Osteoblast (primary cell): ENCODE data around the gene TGM1. TPM values are rescaled to one million over a fixed set of nuclear protein-coding genes. Genes with fewer than 3 reads are reported as not detected.

Experiments
- DNase-seq: peaks from one replicate; pipeline ENCODE4 v3.0.0; 2011; ENCODE audit warnings: low spot score, mixed read lengths; ENCODE audit not compliant: insufficient read length; ENCODE audit errors: missing footprints
- H2AFZ ChIP-seq: 2 replicates; pipeline ENCODE4 v1.6.0; 2011; ENCODE audit warnings: mild to moderate bottlenecking, low read length
- H3K27ac ChIP-seq: 2 replicates; pipeline ENCODE4 v1.5.1; 2011; ENCODE audit warnings: mild to moderate bottlenecking, low read depth, low read length, moderate library complexity
- H3K27me3 ChIP-seq: 2 replicates; pipeline ENCODE4 v1.6.0; 2012; ENCODE audit warnings: mild to moderate bottlenecking, control low read depth, inconsistent platforms, low read length, moderate library complexity; ENCODE audit not compliant: insufficient read depth
- H3K36me3 ChIP-seq: 2 replicates; pipeline ENCODE4 v1.5.1; 2011; ENCODE audit warnings: mild to moderate bottlenecking, low read length, control low read depth, moderate library complexity; ENCODE audit not compliant: insufficient read depth
- H3K4me1 ChIP-seq: 2 replicates; pipeline ENCODE4 v1.5.1; 2011; ENCODE audit warnings: mild to moderate bottlenecking, low read length, control low read depth, moderate library complexity; ENCODE audit not compliant: insufficient read depth
- H3K4me2 ChIP-seq: 2 replicates; pipeline ENCODE4 v1.6.0; 2011; ENCODE audit warnings: mild to moderate bottlenecking, low read length; ENCODE audit not compliant: insufficient read depth
- H3K4me3 ChIP-seq: fragments of 200-600 bp; sonication (generic); 3 replicates; pipeline ENCODE4 v1.5.1; 2012; ENCODE audit warnings: mild to moderate bottlenecking, low read length, inconsistent platforms; ENCODE audit not compliant: insufficient read depth
- H3K79me2 ChIP-seq: 2 replicates; pipeline ENCODE4 v1.6.0; 2012; ENCODE audit warnings: mild to moderate bottlenecking, low read length, control low read depth, inconsistent platforms; ENCODE audit not compliant: insufficient read depth
- H3K9me3 ChIP-seq: 2 replicates; pipeline ENCODE4 v1.5.1; 2011; ENCODE audit warnings: low read depth, low read length, control low read depth
- H4K20me1 ChIP-seq: 2 replicates; pipeline ENCODE4 v1.6.0; 2012; ENCODE audit warnings: mild to moderate bottlenecking, low read length, control low read depth; ENCODE audit not compliant: insufficient read depth
- CTCF ChIP-seq: IDR thresholded peaks from 2 replicates; pipeline ENCODE4 v1.5.1; 2011; ENCODE audit warnings: mild to moderate bottlenecking, low read depth, low read length, moderate library complexity; ENCODE audit errors: extremely low read depth
- total RNA-seq: library from RNA; depleted of rRNA; stranded (reverse); fragments of >200 nt; gene quantifications from 2 replicates; pipeline ENCODE4 v1.2.3, GENCODE V29; 2012

TGM1 gene
- total RNA-seq, 1 donor: 0.36 TPM

DNA sequence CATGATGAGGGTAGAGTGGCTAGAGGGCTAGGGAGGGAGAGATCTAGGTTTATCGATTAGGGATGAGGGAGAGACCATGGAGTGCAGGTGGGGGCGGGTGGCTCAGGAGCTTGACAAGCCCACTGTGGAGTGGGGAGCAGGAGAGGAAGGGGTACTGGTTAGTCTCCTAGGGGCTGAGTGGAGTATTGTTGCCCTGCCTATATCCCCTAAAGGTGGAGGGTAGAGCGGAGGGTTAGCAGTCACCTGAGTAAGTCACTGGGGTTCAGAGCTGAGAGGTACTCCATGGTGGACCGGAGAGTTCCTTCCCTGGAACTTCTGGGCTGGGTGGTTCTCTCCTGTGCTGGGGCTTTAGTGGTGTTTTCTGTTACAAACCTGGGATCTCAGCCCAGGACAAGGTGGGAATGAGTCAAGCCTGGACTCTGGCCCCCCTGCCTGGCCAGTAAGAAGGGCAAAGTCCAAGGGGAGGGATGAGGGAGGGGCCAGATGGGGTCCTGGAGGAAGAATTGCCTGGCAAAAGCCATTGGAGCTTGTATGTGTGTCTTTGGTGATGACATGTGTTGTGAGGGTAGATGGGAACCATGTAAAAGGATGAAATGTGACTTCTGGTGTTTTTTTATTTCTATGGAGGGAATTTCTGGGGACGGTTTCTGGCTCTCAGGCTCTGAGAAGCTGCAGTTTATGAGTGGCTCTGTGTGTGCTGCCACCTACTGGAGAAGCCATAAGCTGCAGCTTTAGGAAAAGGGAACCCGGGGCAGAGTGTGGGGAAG lies 44.8 kb upstream of the TGM1 start, which contains the start of gene CIDEB:
TSS of gene CIDEB (minus strand) at position 403 of the 767 bp plus-strand sequence. CDS start at position 284, 119 bp downstream.
- H3K4me2 ChIP-seq: no peak within 1 kb of the TSS
- peak; percentile 97 for DNase-seq
- TF ChIP-seq CTCF: peak; percentile 99
- peaks cover 32% of the 10 kb centered on the region for H3K36me3 ChIP-seq
- H3K4me1 ChIP-seq: peaks cover 15% of the 10 kb centered on the region
- H3K79me2 ChIP-seq: no peaks in the 10 kb centered on the region
- H4K20me1 ChIP-seq: no peaks in the 10 kb centered on the region
- no peak within 1 kb of the TSS for H3K27ac ChIP-seq
- H3K9me3 ChIP-seq: no peaks in the 10 kb centered on the region
- H3K4me3 ChIP-seq: no peak within 1 kb of the TSS
- no peak within 1 kb of the TSS for H2AFZ ChIP-seq
- no peaks in the 10 kb centered on the region for H3K27me3 ChIP-seq

DNA sequence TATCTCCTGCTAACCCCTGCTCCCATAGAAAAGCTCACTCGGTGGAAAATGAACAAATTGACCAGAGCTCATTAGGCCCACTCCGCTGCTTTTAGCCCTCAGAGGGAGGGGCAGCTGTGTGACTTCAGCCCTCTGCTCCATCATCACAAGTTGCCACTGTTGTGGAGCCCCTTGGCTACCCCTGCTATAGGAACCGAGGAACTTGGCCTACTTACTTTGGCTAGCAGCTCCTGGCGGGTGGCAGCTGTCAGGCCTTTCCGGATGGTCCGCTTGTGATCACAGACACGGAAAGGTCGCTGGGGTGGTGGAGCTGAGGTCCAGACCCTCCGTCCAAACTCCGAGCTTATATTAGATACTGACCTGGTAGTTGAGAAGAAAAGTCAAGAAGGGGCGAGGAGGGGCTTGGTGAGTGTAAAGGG lies 44.2 kb upstream of the TGM1 start:
- no peak overlapping the region for H3K4me3 ChIP-seq
- H3K9me3 ChIP-seq: no peaks in the 10 kb centered on the region
- no peak for TF ChIP-seq CTCF
- H3K4me1 ChIP-seq: peaks cover 15% of the 10 kb centered on the region
- H3K27me3 ChIP-seq: no peaks in the 10 kb centered on the region
- H3K27ac ChIP-seq: no peak overlapping the region
- peaks cover 38% of the 10 kb centered on the region for H3K36me3 ChIP-seq
- no peak for DNase-seq
- H2AFZ ChIP-seq: no peak overlapping the region
- no peak overlapping the region for H3K4me2 ChIP-seq
- H4K20me1 ChIP-seq: no peaks in the 10 kb centered on the region
- no peaks in the 10 kb centered on the region for H3K79me2 ChIP-seq

DNA sequence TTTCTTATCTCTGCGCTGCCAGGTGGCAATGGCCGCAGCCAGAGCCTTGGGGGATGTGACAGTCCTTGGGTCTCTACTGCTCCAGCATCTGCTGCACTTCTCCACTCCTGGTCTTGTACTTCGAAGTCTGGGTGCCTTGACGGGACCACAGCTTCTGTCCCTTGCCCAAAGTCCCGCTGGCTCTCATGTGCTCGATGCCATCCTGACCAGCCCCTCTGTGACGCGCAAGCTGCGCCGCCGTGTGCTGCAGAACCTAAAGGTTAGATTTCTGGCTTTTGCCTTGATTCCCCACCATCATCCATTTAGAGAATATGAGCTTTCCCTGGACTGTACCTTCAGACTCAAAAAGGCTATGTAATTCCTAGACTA lies 41.0 kb upstream of the TGM1 start:
- no peak for DNase-seq
- Histone ChIP-seq H3K27me3 (no peaks in the 10 kb centered on the region), H3K27ac (no peak overlapping the region), H3K79me2 (peaks cover 18% of the 10 kb centered on the region), H3K36me3 (peaks cover 46% of the 10 kb centered on the region), H4K20me1 (peaks cover 2% of the 10 kb centered on the region), H2AFZ (no peak overlapping the region), H3K9me3 (no peaks in the 10 kb centered on the region), H3K4me1 (peaks cover 13% of the 10 kb centered on the region), H3K4me2 (no peak overlapping the region), H3K4me3 (no peak overlapping the region)
- TF ChIP-seq CTCF: no peak

DNA sequence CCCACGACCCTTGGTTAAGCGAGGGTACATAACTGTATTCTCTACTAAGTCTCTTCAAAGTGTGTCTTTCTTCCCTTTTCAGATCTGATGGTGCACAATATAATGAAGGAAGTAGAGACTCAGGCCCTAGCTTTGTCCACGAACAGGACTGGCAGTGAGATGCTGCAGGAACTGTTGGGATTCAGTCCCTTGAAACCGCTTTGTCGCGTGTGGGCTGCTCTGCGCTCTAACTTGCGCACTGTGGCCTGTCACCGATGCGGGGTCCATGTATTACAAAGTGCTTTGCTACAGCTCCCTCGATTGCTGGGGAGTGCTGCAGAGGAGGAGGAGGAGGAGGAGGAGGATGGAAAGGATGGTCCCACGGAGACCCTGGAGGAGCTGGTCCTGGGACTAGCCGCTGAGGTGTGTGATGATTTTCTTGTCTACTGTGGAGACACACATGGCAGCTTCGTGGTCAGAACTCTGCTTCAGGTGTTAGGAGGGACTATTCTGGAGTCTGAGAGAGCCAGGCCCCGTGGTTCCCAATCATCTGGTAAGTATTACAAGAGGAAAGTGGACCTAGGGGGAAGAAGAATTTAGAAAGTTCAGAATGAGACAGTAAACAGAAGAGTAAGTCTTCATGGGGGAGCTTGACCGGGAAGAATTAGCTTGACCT lies 37.5 kb upstream of the TGM1 start:
- TF ChIP-seq CTCF: no peak
- DNase-seq: peak; percentile 65
- Histone ChIP-seq H3K4me1 (peaks cover 21% of the 10 kb centered on the region), H3K27me3 (no peaks in the 10 kb centered on the region), H2AFZ (peak overlapping the region; percentile 93), H3K4me3 (peak overlapping the region; percentile 87), H3K9me3 (no peaks in the 10 kb centered on the region), H4K20me1 (peaks cover 2% of the 10 kb centered on the region), H3K36me3 (peaks cover 49% of the 10 kb centered on the region), H3K4me2 (peak overlapping the region; percentile 95), H3K79me2 (peaks cover 18% of the 10 kb centered on the region), H3K27ac (peak overlapping the region; percentile 55)
